WTC11 (cell line): Measurements from ENCODE around the gene IQGAP2. TPM values are rescaled to one million over a fixed set of nuclear protein-coding genes. Genes with fewer than 3 reads are reported as not detected.

Source experiments
- ATAC-seq: fragments of 200-7000 bp; cut with Tn5 transposase; 2 replicates; pipeline ENCODE4 v1.10.0; 2021; ENCODE audit warnings: mild to moderate bottlenecking, moderate library complexity
- CTCF ChIA-PET: fragments of 300-600 bp; sonication (Branson Sonifier 250); formaldehyde crosslinking; loops from one replicate; lab custom pipeline; 2021; ENCODE audit warnings: antibody characterized with exemption; lab: Charles Lee
- POLR2A ChIA-PET: fragments of 350-600 bp; sonication (Branson Sonifier 250); formaldehyde crosslinking; loops from one replicate; lab custom pipeline; 2021; ENCODE audit warnings: antibody characterized with exemption; lab: Charles Lee
- DNase-seq: peaks from one replicate; pipeline ENCODE4 v3.0.0; 2021; ENCODE audit warnings: low spot score
- H3K27ac Mint-ChIP-seq: 2 replicates; pipeline ENCODE4 v1.8.0; 2021; ENCODE audit warnings: mixed read lengths
- H3K27me3 Mint-ChIP-seq: 2 replicates; pipeline ENCODE4 v1.8.0; 2021; ENCODE audit warnings: low read depth, mild to moderate bottlenecking, moderate library complexity, mixed read lengths
- H3K36me3 Mint-ChIP-seq: 2 replicates; pipeline ENCODE4 v1.8.0; 2021; ENCODE audit warnings: mixed read lengths
- H3K4me1 Mint-ChIP-seq: 2 replicates; pipeline ENCODE4 v1.8.0; 2022; ENCODE audit warnings: mixed read lengths
- H3K4me3 Mint-ChIP-seq: 2 replicates; pipeline ENCODE4 v1.8.0; 2021; ENCODE audit warnings: mild to moderate bottlenecking, moderate library complexity, mixed read lengths
- H3K9me3 Mint-ChIP-seq: 2 replicates; pipeline ENCODE4 v1.8.0; 2021; ENCODE audit warnings: mixed read lengths
- ATF3 ChIP-seq: sonication (generic); formaldehyde crosslinking; conservative IDR thresholded peaks from 2 replicates; pipeline ENCODE4 v1.8.1; 2022; ENCODE audit warnings: mild to moderate bottlenecking, missing genetic modification reagents
- FOXP1 ChIP-seq: sonication (generic); formaldehyde crosslinking; IDR thresholded peaks from 2 replicates; pipeline ENCODE4 v1.8.0; 2022; ENCODE audit warnings: missing genetic modification reagents, mild to moderate bottlenecking, moderate library complexity, borderline replicate concordance
- GTF2I ChIP-seq: fragments of 250-450 bp; sonication (Bioruptor Pico); conservative IDR thresholded peaks from 2 replicates; pipeline ENCODE4 v1.4.0; 2021; ENCODE audit warnings: mild to moderate bottlenecking
- NR1H2 ChIP-seq: sonication (generic); formaldehyde crosslinking; IDR thresholded peaks from 2 replicates; pipeline ENCODE4 v1.9.0; 2021; ENCODE audit warnings: mild to moderate bottlenecking, moderate library complexity, missing genetic modification reagents
- NR2C2 ChIP-seq: sonication (generic); formaldehyde crosslinking; IDR thresholded peaks from 2 replicates; pipeline ENCODE4 v1.8.0; 2022; ENCODE audit warnings: mild to moderate bottlenecking, missing genetic modification reagents
- PREB ChIP-seq: sonication (generic); formaldehyde crosslinking; IDR thresholded peaks from 2 replicates; pipeline ENCODE4 v1.8.1; 2022; ENCODE audit warnings: mild to moderate bottlenecking, missing genetic modification reagents, moderate library complexity, borderline replicate concordance
- RORB ChIP-seq: fragments of 250-450 bp; sonication (Bioruptor Pico); IDR thresholded peaks from 2 replicates; pipeline ENCODE4 v1.9.0; 2021; ENCODE audit warnings: mild to moderate bottlenecking
- ZMAT4 ChIP-seq: fragments of 250-450 bp; sonication (Bioruptor Pico); IDR thresholded peaks from 2 replicates; pipeline ENCODE4 v1.9.0; 2021; ENCODE audit warnings: mild to moderate bottlenecking
- ZNF121 ChIP-seq: sonication (generic); formaldehyde crosslinking; IDR thresholded peaks from 2 replicates; pipeline ENCODE4 v1.8.0; 2023; ENCODE audit warnings: missing genetic modification reagents
- ZNF532 ChIP-seq: fragments of 250-450 bp; sonication (Bioruptor Pico); IDR thresholded peaks from 2 replicates; pipeline ENCODE4 v1.9.0; 2021; ENCODE audit warnings: mild to moderate bottlenecking, borderline replicate concordance
- total RNA-seq: library from RNA; stranded (reverse); gene quantifications from 3 replicates; pipeline ENCODE4 v1.2.3, GENCODE V29; 2021
- TF ChIP-seq, protein P1 (sequence below): sonication (generic); formaldehyde crosslinking; IDR thresholded peaks from 2 replicates; pipeline ENCODE4 v1.8.0; 2022; ENCODE audit warnings: mild to moderate bottlenecking, missing genetic modification reagents
- TF ChIP-seq, protein P2 (sequence below): fragments of 250-450 bp; sonication (Bioruptor Pico); IDR thresholded peaks from 2 replicates; pipeline ENCODE4 v1.8.0; 2021; ENCODE audit warnings: mild to moderate bottlenecking
- TF ChIP-seq, protein P3 (sequence below): sonication (generic); formaldehyde crosslinking; IDR thresholded peaks from 2 replicates; pipeline ENCODE4 v1.8.1; 2023; ENCODE audit warnings: mild to moderate bottlenecking, moderate library complexity, missing genetic modification reagents
- TF ChIP-seq, protein P4 (sequence below): sonication (generic); formaldehyde crosslinking; IDR thresholded peaks from 2 replicates; pipeline ENCODE4 v1.8.1; 2022; ENCODE audit warnings: low read depth, mild to moderate bottlenecking, moderate library complexity, missing genetic modification reagents, borderline replicate concordance
- TF ChIP-seq, protein P5 (sequence below): sonication (generic); formaldehyde crosslinking; IDR thresholded peaks from 2 replicates; pipeline ENCODE4 v1.8.1; 2022; ENCODE audit warnings: mild to moderate bottlenecking, moderate library complexity, missing genetic modification reagents

Gene IQGAP2
- total RNA-seq, 1 experiment from 2014 or later: 70.6 TPM

DNA sequence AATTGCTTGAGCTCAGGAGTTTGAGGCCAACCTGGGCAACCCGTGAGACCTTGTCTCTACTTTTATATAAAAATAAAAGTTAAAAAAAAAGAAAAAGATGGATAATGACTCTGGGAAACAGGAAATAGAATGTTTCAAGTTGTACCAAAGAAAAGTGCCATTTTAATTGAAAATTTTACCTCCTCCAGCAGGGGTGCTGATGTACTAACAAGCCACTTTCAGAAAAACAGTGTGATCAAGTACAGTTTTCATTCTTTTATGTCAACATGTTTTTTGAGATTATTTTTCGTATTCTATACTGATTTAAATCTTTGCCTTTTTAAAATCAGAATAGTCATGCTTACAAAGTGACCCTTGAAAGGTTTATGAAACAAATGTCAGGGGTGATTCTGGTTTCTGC lies 343.6 kb downstream of the IQGAP2 start:
- DNase-seq (no peak), ATAC-seq (no peak)
- TF ChIP-seq NR2C2 (no peak), RORB (CRISPR knock-in tag) (no peak), ZMAT4 (CRISPR knock-in tag) (no peak), GTF2I (CRISPR knock-in tag) (no peak), NR1H2 (no peak), PREB (CRISPR knock-in tag) (no peak), ATF3 (CRISPR knock-in tag) (no peak), FOXP1 (no peak), ZNF532 (no peak), ZNF121 (CRISPR knock-in tag) (no peak)
- TF ChIP-seq, protein P1, sequence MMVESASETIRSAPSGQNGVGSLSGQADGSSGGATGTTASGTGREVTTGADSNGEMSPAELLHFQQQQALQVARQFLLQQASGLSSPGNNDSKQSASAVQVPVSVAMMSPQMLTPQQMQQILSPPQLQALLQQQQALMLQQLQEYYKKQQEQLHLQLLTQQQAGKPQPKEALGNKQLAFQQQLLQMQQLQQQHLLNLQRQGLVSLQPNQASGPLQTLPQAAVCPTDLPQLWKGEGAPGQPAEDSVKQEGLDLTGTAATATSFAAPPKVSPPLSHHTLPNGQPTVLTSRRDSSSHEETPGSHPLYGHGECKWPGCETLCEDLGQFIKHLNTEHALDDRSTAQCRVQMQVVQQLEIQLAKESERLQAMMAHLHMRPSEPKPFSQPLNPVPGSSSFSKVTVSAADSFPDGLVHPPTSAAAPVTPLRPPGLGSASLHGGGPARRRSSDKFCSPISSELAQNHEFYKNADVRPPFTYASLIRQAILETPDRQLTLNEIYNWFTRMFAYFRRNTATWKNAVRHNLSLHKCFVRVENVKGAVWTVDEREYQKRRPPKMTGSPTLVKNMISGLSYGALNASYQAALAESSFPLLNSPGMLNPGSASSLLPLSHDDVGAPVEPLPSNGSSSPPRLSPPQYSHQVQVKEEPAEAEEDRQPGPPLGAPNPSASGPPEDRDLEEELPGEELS (CRISPR knock-in tag): no peak
- TF ChIP-seq, protein P2, sequence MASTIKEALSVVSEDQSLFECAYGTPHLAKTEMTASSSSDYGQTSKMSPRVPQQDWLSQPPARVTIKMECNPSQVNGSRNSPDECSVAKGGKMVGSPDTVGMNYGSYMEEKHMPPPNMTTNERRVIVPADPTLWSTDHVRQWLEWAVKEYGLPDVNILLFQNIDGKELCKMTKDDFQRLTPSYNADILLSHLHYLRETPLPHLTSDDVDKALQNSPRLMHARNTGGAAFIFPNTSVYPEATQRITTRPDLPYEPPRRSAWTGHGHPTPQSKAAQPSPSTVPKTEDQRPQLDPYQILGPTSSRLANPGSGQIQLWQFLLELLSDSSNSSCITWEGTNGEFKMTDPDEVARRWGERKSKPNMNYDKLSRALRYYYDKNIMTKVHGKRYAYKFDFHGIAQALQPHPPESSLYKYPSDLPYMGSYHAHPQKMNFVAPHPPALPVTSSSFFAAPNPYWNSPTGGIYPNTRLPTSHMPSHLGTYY (CRISPR knock-in tag): no peak
- TF ChIP-seq, protein P3, sequence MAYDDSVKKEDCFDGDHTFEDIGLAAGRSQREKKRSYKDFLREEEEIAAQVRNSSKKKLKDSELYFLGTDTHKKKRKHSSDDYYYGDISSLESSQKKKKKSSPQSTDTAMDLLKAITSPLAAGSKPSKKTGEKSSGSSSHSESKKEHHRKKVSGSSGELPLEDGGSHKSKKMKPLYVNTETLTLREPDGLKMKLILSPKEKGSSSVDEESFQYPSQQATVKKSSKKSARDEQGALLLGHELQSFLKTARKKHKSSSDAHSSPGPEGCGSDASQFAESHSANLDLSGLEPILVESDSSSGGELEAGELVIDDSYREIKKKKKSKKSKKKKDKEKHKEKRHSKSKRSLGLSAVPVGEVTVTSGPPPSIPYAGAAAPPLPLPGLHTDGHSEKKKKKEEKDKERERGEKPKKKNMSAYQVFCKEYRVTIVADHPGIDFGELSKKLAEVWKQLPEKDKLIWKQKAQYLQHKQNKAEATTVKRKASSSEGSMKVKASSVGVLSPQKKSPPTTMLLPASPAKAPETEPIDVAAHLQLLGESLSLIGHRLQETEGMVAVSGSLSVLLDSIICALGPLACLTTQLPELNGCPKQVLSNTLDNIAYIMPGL (CRISPR knock-in tag): no peak
- TF ChIP-seq, protein P4, sequence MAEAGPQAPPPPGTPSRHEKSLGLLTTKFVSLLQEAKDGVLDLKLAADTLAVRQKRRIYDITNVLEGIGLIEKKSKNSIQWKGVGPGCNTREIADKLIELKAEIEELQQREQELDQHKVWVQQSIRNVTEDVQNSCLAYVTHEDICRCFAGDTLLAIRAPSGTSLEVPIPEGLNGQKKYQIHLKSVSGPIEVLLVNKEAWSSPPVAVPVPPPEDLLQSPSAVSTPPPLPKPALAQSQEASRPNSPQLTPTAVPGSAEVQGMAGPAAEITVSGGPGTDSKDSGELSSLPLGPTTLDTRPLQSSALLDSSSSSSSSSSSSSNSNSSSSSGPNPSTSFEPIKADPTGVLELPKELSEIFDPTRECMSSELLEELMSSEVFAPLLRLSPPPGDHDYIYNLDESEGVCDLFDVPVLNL (CRISPR knock-in tag): no peak
- TF ChIP-seq, protein P5, sequence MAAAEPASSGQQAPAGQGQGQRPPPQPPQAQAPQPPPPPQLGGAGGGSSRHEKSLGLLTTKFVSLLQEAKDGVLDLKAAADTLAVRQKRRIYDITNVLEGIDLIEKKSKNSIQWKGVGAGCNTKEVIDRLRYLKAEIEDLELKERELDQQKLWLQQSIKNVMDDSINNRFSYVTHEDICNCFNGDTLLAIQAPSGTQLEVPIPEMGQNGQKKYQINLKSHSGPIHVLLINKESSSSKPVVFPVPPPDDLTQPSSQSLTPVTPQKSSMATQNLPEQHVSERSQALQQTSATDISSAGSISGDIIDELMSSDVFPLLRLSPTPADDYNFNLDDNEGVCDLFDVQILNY (CRISPR knock-in tag): no peak
- Mint-ChIP-seq H3K9me3 (no peaks in the 10 kb centered on the region), H3K36me3 (no peaks in the 10 kb centered on the region), H3K27ac (no peak overlapping the region), H3K27me3 (no peaks in the 10 kb centered on the region), H3K4me1 (peaks cover 6% of the 10 kb centered on the region), H3K4me3 (no peak overlapping the region)
- ChIA-PET POLR2A (no interaction called here), CTCF (interaction anchor here (4.3 kb wide), 1 partner anchor 28 kb away, joined by 20 read pairs; no protein-coding TSS in a partner anchor)
